Activated CD8-positive, alpha-beta memory T cell treated with anti-CD3 and anti-CD28 coated beads, Interleukin-2, amount 10 ng/mL, durations not matched to agents 7 days and 5 days (primary cell): ENCODE measurements around the gene CNDP1. TPM values are rescaled to one million over a fixed set of nuclear protein-coding genes. Genes with fewer than 3 reads are reported as not detected.
"Not testable (repeated sequence)": the region's sequence is repeated elsewhere in the genome, so short reads cannot be mapped to it uniquely, and the experiment has no call there.

ENCODE experiments used
- ATAC-seq: fragments of 150-1000 bp; cut with Tn5 transposase; one replicate; pipeline ENCODE4 v1.10.0; 2021; ENCODE audit warnings: moderate library complexity
- CTCF ChIA-PET: fragments of 350-600 bp; sonication (Branson Sonifier 250); formaldehyde crosslinking; loops from one replicate; lab custom pipeline; 2021; ENCODE audit warnings: antibody characterized with exemption; lab: Charles Lee
- DNase-seq: peaks from one replicate; pipeline ENCODE4 v3.0.0-alpha.2; 2020
- H3K27ac Mint-ChIP-seq: one replicate; pipeline ENCODE4 v1.8.0; 2021; ENCODE audit warnings: mild to moderate bottlenecking, mixed read lengths
- H3K27me3 Mint-ChIP-seq: one replicate; pipeline ENCODE4 v1.8.0; 2021; ENCODE audit warnings: mixed read lengths
- H3K36me3 Mint-ChIP-seq: one replicate; pipeline ENCODE4 v1.8.0; 2021; ENCODE audit warnings: mild to moderate bottlenecking, mixed read lengths
- H3K4me1 Mint-ChIP-seq: one replicate; pipeline ENCODE4 v1.8.0; 2021; ENCODE audit warnings: mixed read lengths
- H3K4me3 Mint-ChIP-seq: one replicate; pipeline ENCODE4 v1.8.0; 2021; ENCODE audit warnings: mild to moderate bottlenecking, moderate library complexity, mixed read lengths
- H3K9me3 Mint-ChIP-seq: one replicate; pipeline ENCODE4 v1.8.0; 2022; ENCODE audit warnings: low read depth, mixed read lengths
- total RNA-seq, 2 experiments: library from RNA; stranded (reverse); gene quantifications; one replicate each; pipeline ENCODE4 v1.2.3, GENCODE V29; 2021

The CNDP1 gene
- total RNA-seq, 2 experiments from 2014 or later = 0.28 TPM; not detected in 1

DNA sequence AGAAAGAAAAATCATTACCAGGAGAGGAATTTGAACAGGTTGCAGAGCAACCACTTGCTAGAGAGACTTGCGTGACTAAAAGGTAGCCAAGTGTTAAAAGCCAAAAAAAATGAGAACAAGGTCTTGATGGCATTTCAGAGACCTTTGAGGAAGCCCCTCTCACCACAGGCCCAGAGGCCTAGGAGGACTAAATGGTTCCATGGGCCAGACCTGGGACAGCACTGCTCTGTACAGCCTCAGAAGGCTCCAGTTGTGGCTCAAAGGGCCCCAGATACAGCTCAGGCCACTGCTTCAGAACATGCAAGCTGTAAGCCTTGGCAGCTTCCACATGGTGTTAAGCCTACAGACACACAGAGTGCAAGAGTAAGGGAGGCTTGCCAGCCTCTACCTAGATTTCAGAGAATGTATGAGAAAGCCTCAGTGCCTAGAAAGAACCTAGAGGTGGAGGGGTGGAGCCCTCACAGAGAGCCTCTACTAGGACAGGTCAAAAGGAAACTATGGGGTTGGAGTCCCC lies 15.3 kb downstream of the CNDP1 start:
- peaks cover 17% of the 10 kb centered on the region for H3K27me3 Mint-ChIP-seq
- DNase-seq = no peak
- H3K9me3 Mint-ChIP-seq = peaks cover 3% of the 10 kb centered on the region
- CTCF ChIA-PET = interaction anchor here (1.2 kb wide), 1 partner anchor 197 kb away, joined by 3 read pairs; no protein-coding TSS in a partner anchor
- no peak overlapping the region for H3K4me3 Mint-ChIP-seq
- H3K4me1 Mint-ChIP-seq = peaks cover 4% of the 10 kb centered on the region
- peaks cover 1% of the 10 kb centered on the region for H3K36me3 Mint-ChIP-seq
- no peak overlapping the region for H3K27ac Mint-ChIP-seq
- ATAC-seq = no peak

DNA sequence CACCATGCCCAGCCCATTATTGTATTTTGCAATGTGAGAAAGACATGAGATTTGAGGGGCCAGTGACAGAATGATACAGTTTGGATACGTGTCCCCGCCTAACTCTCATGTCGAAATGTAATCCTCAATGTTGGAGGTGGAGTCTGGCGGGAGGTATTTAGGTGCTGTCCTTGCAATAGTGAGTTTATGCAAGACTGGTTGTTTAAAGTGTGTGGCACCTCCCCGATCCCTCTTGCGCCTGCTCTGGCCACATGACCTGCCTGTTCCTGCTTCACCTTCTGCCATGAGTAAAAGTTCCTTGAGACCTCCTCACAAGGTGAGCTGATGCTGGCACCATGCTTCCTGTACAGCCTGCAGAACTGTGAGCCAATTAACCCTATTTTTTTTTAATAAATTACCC lies 16.6 kb downstream of the CNDP1 start:
- H3K4me1 Mint-ChIP-seq = peaks cover 4% of the 10 kb centered on the region

DNA sequence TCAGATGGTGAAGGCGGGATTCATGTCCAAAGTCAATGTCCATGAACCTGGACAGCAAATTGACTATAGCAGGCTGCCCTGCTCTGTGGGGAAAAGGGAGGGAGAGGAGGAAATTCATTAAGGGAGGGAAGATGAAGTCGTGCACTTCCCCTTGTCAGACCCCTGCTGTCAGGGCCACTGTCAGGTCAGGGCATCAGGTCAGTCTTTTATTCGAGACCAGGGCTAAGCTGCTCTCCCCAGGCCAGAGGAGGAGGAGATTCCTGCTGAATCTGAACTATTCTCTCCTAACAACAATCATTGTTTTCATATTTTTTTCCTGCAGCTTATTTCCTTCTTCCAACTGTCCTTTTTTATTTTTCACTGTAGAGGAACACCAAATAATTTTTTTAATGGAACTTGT lies 17.2 kb downstream of the CNDP1 start:
- H3K9me3 Mint-ChIP-seq = peaks cover 3% of the 10 kb centered on the region

More for the DNA sequence above, 16.6 kb downstream of the CNDP1 start:
- Mint-ChIP-seq H3K4me3 (no peak overlapping the region), H3K9me3 (peaks cover 3% of the 10 kb centered on the region), H3K27me3 (peaks cover 17% of the 10 kb centered on the region), H3K36me3 (peaks cover 1% of the 10 kb centered on the region), H3K27ac (no peak overlapping the region)
- CTCF ChIA-PET = interaction anchor here (1.1 to 1.6 kb wide), 6 partner anchors 9 to 357 kb away, joined by 4 to 16 read pairs (median 8); partner anchors contain the start of gene CNDP2
- no peak for ATAC-seq
- DNase-seq = no peak

DNA sequence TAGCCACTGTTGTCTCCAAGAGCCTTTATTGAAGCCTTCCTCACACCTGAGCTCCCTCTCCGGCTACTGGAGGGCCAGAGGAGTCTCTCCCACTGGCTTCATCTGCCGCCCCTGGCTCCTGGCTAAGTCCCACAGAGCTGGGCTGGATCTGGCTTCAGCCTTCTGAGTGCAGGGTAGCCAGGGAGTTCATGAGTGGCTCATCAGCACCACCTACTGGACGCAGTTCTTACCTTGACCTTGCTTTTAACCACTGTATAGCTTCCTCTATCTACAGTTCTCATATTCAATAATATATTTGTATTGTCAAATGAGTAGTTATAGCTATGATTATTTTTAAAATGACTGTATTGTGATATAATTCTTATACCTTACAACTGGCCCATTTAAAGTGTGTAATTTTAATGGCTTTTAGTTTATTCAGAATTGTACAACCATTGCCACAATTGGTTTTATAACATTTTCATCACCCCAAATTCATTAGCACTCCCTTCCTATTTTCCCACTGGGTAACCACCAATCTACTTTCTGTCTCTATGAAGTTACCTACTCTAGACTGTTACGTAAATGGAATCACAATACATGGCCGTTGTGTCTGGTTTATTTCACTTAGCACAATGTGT lies 17.7 kb downstream of the CNDP1 start:
- Mint-ChIP-seq H3K4me3 (no peak overlapping the region), H3K9me3 (peaks cover 3% of the 10 kb centered on the region), H3K36me3 (peaks cover 1% of the 10 kb centered on the region), H3K27me3 (peaks cover 24% of the 10 kb centered on the region), H3K27ac (no peak overlapping the region), H3K4me1 (peaks cover 2% of the 10 kb centered on the region)
- CTCF ChIA-PET = interaction anchor here (0.6 to 1.6 kb wide), 36 partner anchors 8 to 469 kb away, joined by 3 to 17 read pairs (median 4); partner anchors contain the start of gene CNDP2
- peak; percentile 85 for DNase-seq
- peak; percentile 97 for ATAC-seq

More for the DNA sequence above, 17.2 kb downstream of the CNDP1 start:
- ATAC-seq (no peak), DNase-seq (no peak)
- H3K36me3 Mint-ChIP-seq = peaks cover 1% of the 10 kb centered on the region
- peaks cover 23% of the 10 kb centered on the region for H3K27me3 Mint-ChIP-seq
- H3K27ac Mint-ChIP-seq = no peak overlapping the region
- peaks cover 4% of the 10 kb centered on the region for H3K4me1 Mint-ChIP-seq
- CTCF ChIA-PET = interaction anchor here (0.7 to 1.6 kb wide), 31 partner anchors 9 to 412 kb away, joined by 3 to 17 read pairs (median 5); partner anchors contain the start of gene CNDP2
- H3K4me3 Mint-ChIP-seq = no peak overlapping the region

DNA sequence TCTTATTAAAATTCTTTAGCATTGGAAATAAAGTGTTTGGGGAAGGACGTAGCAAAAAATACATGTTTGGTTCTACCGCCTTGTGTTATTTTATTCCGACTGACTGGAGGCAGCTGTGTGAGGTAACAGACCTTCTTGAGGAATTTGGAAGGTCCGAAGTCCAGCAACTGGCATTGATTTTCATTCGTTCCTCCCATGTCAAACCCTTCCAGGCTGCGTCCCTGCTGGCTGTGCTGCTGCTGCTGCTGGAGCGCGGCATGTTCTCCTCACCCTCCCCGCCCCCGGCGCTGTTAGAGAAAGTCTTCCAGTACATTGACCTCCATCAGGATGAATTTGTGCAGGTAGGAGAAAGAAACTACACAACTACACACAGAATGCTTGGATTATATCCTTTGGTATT lies 21.8 kb downstream of the CNDP1 start:
- Mint-ChIP-seq H3K27ac (no peak overlapping the region), H3K9me3 (no peaks in the 10 kb centered on the region), H3K36me3 (peaks cover 1% of the 10 kb centered on the region), H3K4me3 (no peak overlapping the region), H3K4me1 (no peaks in the 10 kb centered on the region), H3K27me3 (peaks cover 29% of the 10 kb centered on the region)
- CTCF ChIA-PET = no interaction called here
- DNase-seq (no peak), ATAC-seq (no peak)

DNA sequence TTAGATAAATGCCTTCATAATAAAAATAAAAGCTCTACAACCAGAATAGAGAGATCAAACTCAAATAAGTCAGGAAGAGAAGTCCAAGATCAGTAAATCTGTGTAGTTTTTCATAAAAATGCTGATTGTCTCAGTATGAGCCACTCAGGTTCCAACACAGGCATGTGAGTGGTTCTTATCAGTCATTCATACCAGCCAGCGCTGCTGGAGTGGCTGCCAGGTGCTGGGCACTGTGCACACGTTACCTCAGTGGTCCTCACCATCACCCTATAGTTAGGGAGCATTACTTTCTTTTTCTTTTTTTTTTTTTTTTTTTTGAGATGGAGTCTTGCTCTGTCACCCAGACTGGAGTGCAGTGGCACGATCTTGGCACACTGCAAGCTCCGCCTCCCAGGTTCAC lies 23.8 kb downstream of the CNDP1 start:
- no peak overlapping the region for H3K27ac Mint-ChIP-seq
- DNase-seq (no peak), ATAC-seq (no peak)
- no peaks in the 10 kb centered on the region for H3K4me1 Mint-ChIP-seq
- no peaks in the 10 kb centered on the region for H3K36me3 Mint-ChIP-seq
- H3K9me3 Mint-ChIP-seq = no peaks in the 10 kb centered on the region
- no peak overlapping the region for H3K4me3 Mint-ChIP-seq
- peaks cover 25% of the 10 kb centered on the region for H3K27me3 Mint-ChIP-seq
- CTCF ChIA-PET = interaction anchor here (0.8 kb wide), 1 partner anchor 205 kb away, joined by 3 read pairs; no protein-coding TSS in a partner anchor

DNA sequence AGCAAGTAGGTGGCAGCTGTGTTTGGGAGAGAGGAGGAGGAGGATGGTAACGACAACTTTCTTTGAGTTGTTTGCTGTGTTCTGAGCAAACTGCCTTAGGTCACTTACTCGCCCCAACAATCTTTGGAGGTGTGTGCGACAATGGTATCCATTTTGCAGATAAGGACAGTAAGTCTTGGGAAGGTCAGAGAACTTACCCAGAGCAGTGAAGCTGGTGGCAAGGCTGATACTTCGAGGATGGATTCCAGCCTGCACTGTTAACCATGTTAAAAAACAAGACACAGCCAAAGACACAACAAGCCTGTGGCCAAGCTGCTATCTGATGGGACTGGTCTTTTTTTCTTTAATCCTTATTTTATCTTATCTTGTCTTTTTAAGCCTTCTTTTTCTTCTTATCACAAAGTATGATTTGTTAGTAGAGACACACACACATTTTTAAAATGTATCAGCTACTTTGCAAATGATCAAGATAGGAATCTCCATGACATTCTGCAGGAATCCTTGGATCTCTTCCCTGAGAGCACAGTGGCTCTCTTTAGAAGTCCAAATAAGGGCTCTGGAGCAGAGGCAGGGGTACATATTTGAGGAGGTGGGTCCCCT lies 27.9 kb downstream of the CNDP1 start:
- DNase-seq (no peak), ATAC-seq (no peak)
- CTCF ChIA-PET = no interaction called here
- H3K27ac Mint-ChIP-seq = no peak overlapping the region
- peaks cover 6% of the 10 kb centered on the region for H3K27me3 Mint-ChIP-seq
- no peaks in the 10 kb centered on the region for H3K4me1 Mint-ChIP-seq
- peaks cover 3% of the 10 kb centered on the region for H3K9me3 Mint-ChIP-seq
- H3K4me3 Mint-ChIP-seq = no peak overlapping the region
- H3K36me3 Mint-ChIP-seq = peaks cover 3% of the 10 kb centered on the region

DNA sequence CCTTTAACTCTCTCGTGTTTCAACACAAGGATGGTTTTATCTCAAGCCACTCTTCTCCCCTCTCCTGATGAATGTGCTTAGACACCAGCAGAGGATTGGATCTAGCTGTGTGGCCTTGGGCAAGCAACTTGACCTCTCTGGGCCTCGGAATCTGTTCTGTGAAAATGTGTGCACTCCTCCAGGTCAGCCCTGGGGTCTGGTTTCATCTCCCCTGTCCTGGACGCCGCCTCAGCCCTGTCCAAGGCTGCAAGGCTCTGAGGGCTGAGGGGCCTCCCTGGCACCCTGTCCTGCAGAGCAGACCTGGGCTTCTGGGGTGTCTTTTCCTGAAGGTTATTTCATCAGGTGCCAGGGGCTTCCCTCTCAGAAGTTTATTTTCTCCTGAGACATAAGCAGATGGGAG lies 28.5 kb downstream of the CNDP1 start:
- CTCF ChIA-PET = no interaction called here
- no peaks in the 10 kb centered on the region for H3K4me1 Mint-ChIP-seq
- no peak overlapping the region for H3K27ac Mint-ChIP-seq
- H3K4me3 Mint-ChIP-seq = no peak overlapping the region
- H3K36me3 Mint-ChIP-seq = peaks cover 3% of the 10 kb centered on the region
- no peak for ATAC-seq
- peaks cover 3% of the 10 kb centered on the region for H3K9me3 Mint-ChIP-seq
- H3K27me3 Mint-ChIP-seq = peaks cover 4% of the 10 kb centered on the region
- no peak for DNase-seq

DNA sequence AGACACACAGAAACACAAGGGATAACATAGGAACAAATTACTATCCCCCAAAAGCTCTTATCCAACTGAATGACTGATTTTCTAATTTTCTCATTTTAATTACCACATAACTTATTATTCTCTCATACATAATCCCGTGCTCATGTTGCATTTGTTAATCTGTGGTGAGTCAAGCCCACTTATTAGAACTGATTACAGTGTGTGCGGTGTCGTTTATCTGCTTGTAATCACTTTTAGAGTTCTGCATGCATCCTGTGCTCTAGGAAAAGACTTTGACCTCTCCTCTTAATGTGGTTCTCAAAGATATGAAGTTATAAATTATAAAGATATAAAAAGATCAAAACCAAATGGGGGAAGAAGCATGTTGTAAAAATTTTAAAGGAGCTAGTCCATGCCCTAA lies 29.7 kb downstream of the CNDP1 start:
- H3K4me3 Mint-ChIP-seq = no peak overlapping the region
- CTCF ChIA-PET = interaction anchor here (1.7 kb wide), 1 partner anchor 12 kb away, joined by 6 read pairs; no protein-coding TSS in a partner anchor
- peaks cover 3% of the 10 kb centered on the region for H3K9me3 Mint-ChIP-seq
- H3K27me3 Mint-ChIP-seq = peaks cover 2% of the 10 kb centered on the region
- ATAC-seq (no peak), DNase-seq (no peak)
- no peak overlapping the region for H3K27ac Mint-ChIP-seq
- H3K36me3 Mint-ChIP-seq = peaks cover 3% of the 10 kb centered on the region
- H3K4me1 Mint-ChIP-seq = no peaks in the 10 kb centered on the region

DNA sequence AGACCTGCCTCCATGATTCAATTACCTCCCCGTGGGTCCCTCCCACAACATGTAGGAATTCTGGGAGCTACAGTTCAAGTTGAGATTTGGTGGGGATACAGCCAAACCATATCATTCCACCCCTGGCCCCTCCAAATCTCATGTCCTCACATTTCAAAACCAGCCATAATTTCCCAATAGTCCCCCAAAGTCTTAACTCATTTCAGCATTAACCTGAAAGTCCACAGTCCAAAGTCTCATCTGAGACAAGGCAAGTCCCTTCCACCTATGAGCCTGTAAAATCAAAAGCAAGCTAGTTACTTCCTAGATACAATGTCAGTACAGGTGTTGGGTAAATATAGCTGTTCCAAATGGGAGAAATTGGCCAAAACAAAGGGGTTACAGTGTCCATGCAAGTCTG lies 30.9 kb downstream of the CNDP1 start:
- H3K27ac Mint-ChIP-seq, H3K36me3 Mint-ChIP-seq, DNase-seq, CTCF ChIA-PET, ATAC-seq, H3K4me3 Mint-ChIP-seq, H3K4me1 Mint-ChIP-seq, H3K27me3 Mint-ChIP-seq, H3K9me3 Mint-ChIP-seq: not testable (repeated sequence)

DNA sequence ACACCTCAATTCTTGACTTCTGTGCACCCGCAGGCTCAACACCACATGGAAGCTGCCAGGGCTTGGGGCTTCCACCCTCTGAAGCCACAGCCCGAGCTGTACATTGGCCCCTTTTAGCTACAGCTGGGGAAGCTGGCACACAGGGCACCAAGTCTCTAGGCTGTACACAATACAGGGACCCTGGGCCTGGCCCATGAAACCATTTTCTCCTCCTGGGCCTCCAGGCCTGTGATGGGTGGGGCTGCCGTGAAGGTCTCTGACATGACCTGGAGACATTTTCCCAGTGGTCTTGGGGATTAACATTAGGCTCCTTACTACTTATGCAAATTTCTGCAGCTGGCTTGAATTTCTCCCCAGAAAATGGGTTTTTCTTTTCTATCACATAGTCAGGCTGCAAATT lies 31.7 kb downstream of the CNDP1 start:
- H3K27me3 Mint-ChIP-seq, H3K4me1 Mint-ChIP-seq, CTCF ChIA-PET, H3K27ac Mint-ChIP-seq, ATAC-seq, DNase-seq, H3K9me3 Mint-ChIP-seq, H3K4me3 Mint-ChIP-seq, H3K36me3 Mint-ChIP-seq: not testable (repeated sequence)

DNA sequence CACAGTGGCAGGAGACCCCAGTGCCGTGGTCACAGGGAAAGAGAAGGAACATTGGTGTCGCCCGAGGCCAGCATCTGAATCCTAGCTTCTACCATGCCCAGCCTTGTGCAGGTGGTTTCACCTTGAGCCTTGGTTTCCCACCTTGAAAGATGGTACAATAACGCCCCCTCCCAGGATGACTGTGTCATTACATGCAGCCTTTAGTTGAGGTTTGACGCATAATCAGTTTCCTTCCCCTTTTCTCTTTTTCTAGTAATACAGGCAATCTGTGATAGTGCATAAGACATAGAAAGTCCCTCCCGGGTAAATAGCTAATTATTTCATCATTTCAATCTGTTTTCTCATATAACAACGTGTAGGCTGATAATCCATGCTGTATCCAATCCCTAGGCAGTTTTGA lies 33.5 kb downstream of the CNDP1 start:
- H3K36me3 Mint-ChIP-seq = peaks cover 3% of the 10 kb centered on the region
- CTCF ChIA-PET = no interaction called here
- no peak overlapping the region for H3K27ac Mint-ChIP-seq
- H3K9me3 Mint-ChIP-seq = peaks cover 3% of the 10 kb centered on the region
- peaks cover 2% of the 10 kb centered on the region for H3K27me3 Mint-ChIP-seq
- no peaks in the 10 kb centered on the region for H3K4me1 Mint-ChIP-seq
- H3K4me3 Mint-ChIP-seq = no peak overlapping the region
- DNase-seq = no peak
- no peak for ATAC-seq

DNA sequence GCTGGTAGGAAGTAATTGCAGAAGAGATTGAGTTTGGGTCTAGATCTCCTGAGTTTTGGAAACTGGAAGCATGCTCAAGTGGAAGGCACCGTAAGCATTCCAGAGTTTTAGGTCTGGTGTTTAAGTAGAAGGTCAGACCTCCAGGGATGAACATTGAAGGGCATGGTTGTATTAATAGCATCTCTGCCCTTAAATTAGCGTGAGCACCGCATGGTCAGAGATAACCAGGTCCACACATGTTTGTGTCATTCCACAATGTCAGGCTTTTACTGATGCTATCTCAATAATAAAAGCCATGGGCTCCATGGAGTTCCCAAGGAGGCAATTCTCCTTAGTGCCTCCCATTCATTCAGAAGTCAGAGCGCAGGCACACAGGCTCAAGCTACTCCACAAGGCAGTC lies 35.1 kb downstream of the CNDP1 start:
- Mint-ChIP-seq H3K9me3 (peaks cover 3% of the 10 kb centered on the region), H3K27ac (no peak overlapping the region), H3K4me1 (no peaks in the 10 kb centered on the region), H3K27me3 (no peaks in the 10 kb centered on the region), H3K4me3 (no peak overlapping the region), H3K36me3 (peaks cover 3% of the 10 kb centered on the region)
- ATAC-seq (no peak), DNase-seq (no peak)
- CTCF ChIA-PET = no interaction called here

DNA sequence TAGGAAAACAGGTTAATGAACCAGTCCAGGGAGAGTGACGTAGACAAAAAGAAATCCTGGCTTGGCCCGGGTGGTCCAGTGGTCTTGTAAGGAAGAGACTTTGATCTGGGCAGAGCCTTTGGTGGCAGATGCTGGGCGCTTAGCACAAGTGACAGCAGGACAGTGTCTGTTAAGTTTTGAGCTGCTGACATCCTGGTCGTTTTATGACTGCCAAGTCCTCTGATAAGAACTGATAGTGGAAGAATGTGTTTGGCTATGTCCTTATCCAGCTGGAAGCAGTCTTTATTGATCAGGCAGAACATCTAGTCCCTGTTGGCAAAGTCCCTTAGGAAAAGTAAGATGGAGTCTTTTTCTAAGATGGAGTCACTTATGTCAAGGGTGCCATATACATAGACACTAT lies 36.0 kb downstream of the CNDP1 start:
- H3K9me3 Mint-ChIP-seq = peaks cover 3% of the 10 kb centered on the region
- no peak for DNase-seq
- H3K4me3 Mint-ChIP-seq = no peak overlapping the region
- no peaks in the 10 kb centered on the region for H3K4me1 Mint-ChIP-seq
- H3K27ac Mint-ChIP-seq = no peak overlapping the region
- CTCF ChIA-PET = no interaction called here
- H3K27me3 Mint-ChIP-seq = no peaks in the 10 kb centered on the region
- H3K36me3 Mint-ChIP-seq = peaks cover 3% of the 10 kb centered on the region
- ATAC-seq = no peak
